Gastroesophageal sphincter (tissue), 4 donors: Measurements from ENCODE around the gene TBC1D2B. TPM values are rescaled to one million over a fixed set of nuclear protein-coding genes. Genes with fewer than 3 reads are reported as not detected.

Source experiments
- ATAC-seq: fragments of 150-250 bp; one replicate; pipeline ENCODE4 v1.9.1; 2016; ENCODE audit warnings: mild to moderate bottlenecking, moderate library complexity
- H3K27ac ChIP-seq, 4 donors: fragments of 200-600 bp; sonication (generic) in 3 of 4; 1 replicate in 3 of 4; 2 replicates in 1 of 4; pipeline ENCODE4 v1.5.1; 2016 to 2019
- H3K27me3 ChIP-seq: fragments of 200-600 bp; sonication (generic); one replicate; pipeline ENCODE4 v1.5.1; 2019
- H3K36me3 ChIP-seq, 2 donors: fragments of 200-600 bp; sonication (generic); one replicate each; pipeline ENCODE4 v1.5.1; 2019; ENCODE audit warnings: control low read depth in 1 of 2
- H3K4me1 ChIP-seq, 3 donors: fragments of 200-600 bp; sonication (generic); 1 replicate in 2 of 3; 2 replicates in 1 of 3; pipeline ENCODE4 v1.5.1; 2016 to 2019; ENCODE audit warnings: control low read depth in 2 of 3
- H3K4me3 ChIP-seq, 2 donors: fragments of 200-600 bp; sonication (generic); one replicate each; pipeline ENCODE4 v1.5.1; 2019; ENCODE audit warnings: mild to moderate bottlenecking in 1 of 2, moderate library complexity in 1 of 2
- H3K9me3 ChIP-seq, 3 donors: fragments of 200-600 bp; sonication (generic); one replicate each; pipeline ENCODE4 v1.5.1; 2017 to 2019; ENCODE audit warnings: control low read depth in 2 of 3
- CTCF ChIP-seq, 4 experiments: fragments of 200-600 bp in 2 of 4; fragments of 450-650 bp in 2 of 4; sonication (generic) in 1 of 4; IDR thresholded peaks; one replicate each; pipeline ENCODE4 v1.5.1; 2017 to 2019; ENCODE audit warnings: antibody characterized with exemption in 4 of 4, mild to moderate bottlenecking in 2 of 4, moderate library complexity in 2 of 4
- EP300 ChIP-seq: sonication (generic); formaldehyde crosslinking; IDR thresholded peaks from one replicate; pipeline ENCODE4 v1.6.1; 2017; ENCODE audit warnings: antibody characterized with exemption, mild to moderate bottlenecking
- POLR2A ChIP-seq, 2 donors: fragments of 450-650 bp; IDR thresholded peaks; one replicate each; pipeline ENCODE4 v1.6.1; 2017; ENCODE audit warnings: antibody characterized with exemption in 2 of 2, mild to moderate bottlenecking in 2 of 2, moderate library complexity in 1 of 2
- POLR2AphosphoS5 ChIP-seq: sonication (generic); formaldehyde crosslinking; IDR thresholded peaks from one replicate; pipeline ENCODE4 v1.6.1; 2017; ENCODE audit warnings: antibody characterized with exemption
- WGBS, 2 donors: methylation state at CpG; one replicate each; pipeline ENCODE4 v1.1.5; 2018; ENCODE audit warnings: low coverage in 1 of 2; 5-methylcytosine and 5-hydroxymethylcytosine counted together
- total RNA-seq, 4 donors: library from RNA; depleted of rRNA; stranded (reverse); fragments of >200 nt; gene quantifications; one replicate each; pipeline ENCODE4 v1.1.0, GENCODE V29; 2016

The TBC1D2B gene
- total RNA-seq, 4 donors from 2014 or later, result 36.9 to 51.7 (median 46.5) TPM

- Histone ChIP-seq H3K36me3 (no peaks in the 10 kb centered on the region), H3K4me1 (peaks cover 0 to 98% (median 68%) of the 10 kb centered on the region in 3 donors), H3K27ac (peak overlapping the region in 3 of 4 donors; percentile 46 to 66 (median 54)), H3K4me3 (no peak overlapping the region), H3K9me3 (no peaks in the 10 kb centered on the region), H3K27me3 (no peaks in the 10 kb centered on the region)
- ATAC-seq, result no peak
- WGBS, 2 donors, result 60% methylated on average over 1 of the region's 3 CpGs; no CpG with 5 or more reads in 1 of the 2 donors
- TF ChIP-seq POLR2AphosphoS5 (no peak), EP300 (no peak), CTCF (IDR thresholded peaks at IDR 0.05) (no peak), POLR2A (IDR thresholded peaks at IDR 0.05) (no peak)
Measured at GRCh38 chr15:78059110-78059839, 18.2 kb downstream of the TBC1D2B start.

GRCh38 chr15:78058401-78058935 is 19.0 kb downstream of the TBC1D2B start:
- no peak for ATAC-seq
- Histone ChIP-seq H3K27ac (peak overlapping the region in 3 of 4 donors; percentile 46 to 66 (median 54)), H3K4me1 (peaks cover 0 to 92% (median 60%) of the 10 kb centered on the region in 3 donors), H3K36me3 (peaks cover 0 to 5% of the 10 kb centered on the region in 2 donors), H3K4me3 (no peak overlapping the region), H3K9me3 (no peaks in the 10 kb centered on the region), H3K27me3 (no peaks in the 10 kb centered on the region)
- TF ChIP-seq POLR2A (IDR thresholded peaks at IDR 0.05), result no peak
- TF ChIP-seq CTCF (IDR thresholded peaks at IDR 0.05), result no peak
- no peak for TF ChIP-seq EP300
- TF ChIP-seq POLR2AphosphoS5, result no peak
- 88 to 100% methylated on average over 1 of the region's 10 CpGs for WGBS, 2 donors

- TF ChIP-seq POLR2AphosphoS5 (no peak), CTCF (IDR thresholded peaks at IDR 0.05) (no peak), POLR2A (IDR thresholded peaks at IDR 0.05) (no peak), EP300 (no peak)
- Histone ChIP-seq H3K27me3 (no peaks in the 10 kb centered on the region), H3K4me1 (peaks cover 0 to 92% (median 56%) of the 10 kb centered on the region in 3 donors), H3K36me3 (peaks cover 0 to 12% of the 10 kb centered on the region in 2 donors), H3K4me3 (no peak overlapping the region), H3K9me3 (no peaks in the 10 kb centered on the region), H3K27ac (peak overlapping the region in 2 of 4 donors; percentile 27 to 54)
- no peak for ATAC-seq
- 85 to 90% methylated on average over 4 to 5 of the region's 5 CpGs for WGBS, 2 donors
Measured at GRCh38 chr15:78057803-78058202, 19.7 kb downstream of the TBC1D2B start.

- H3K4me3 ChIP-seq, result no peak overlapping the region
- peaks cover 0 to 92% (median 54%) of the 10 kb centered on the region in 3 donors for H3K4me1 ChIP-seq
- no peaks in the 10 kb centered on the region for H3K27me3 ChIP-seq
- WGBS, 2 donors, result 9 to 32% methylated on average over 1 to 2 of the region's 2 CpGs
- peak overlapping the region in 3 of 4 donors; percentile 27 to 71 (median 54) for H3K27ac ChIP-seq
- TF ChIP-seq CTCF (IDR thresholded peaks at IDR 0.05) (no peak), POLR2A (IDR thresholded peaks at IDR 0.05) (no peak), POLR2AphosphoS5 (no peak), EP300 (no peak)
- ATAC-seq, result peak; percentile 46
- H3K9me3 ChIP-seq, result no peaks in the 10 kb centered on the region
- H3K36me3 ChIP-seq, result peaks cover 0 to 21% of the 10 kb centered on the region in 2 donors
Measured at GRCh38 chr15:78056714-78057269, 20.7 kb downstream of the TBC1D2B start.
